ENCODE data around the gene BIRC5. TPM values are rescaled to one million over a fixed set of nuclear protein-coding genes. Genes with fewer than 3 reads are reported as not detected.

Gene BIRC5
- total RNA-seq, 1 donor from 2014 or later, result 15.0 TPM

GRCh38 chr17:78256707-78257591 is 42.9 kb downstream of the BIRC5 start:
- DNase-seq, result no peak

- DNase-seq, result no peak
Observed at GRCh38 chr17:78257810-78258322, 43.8 kb downstream of the BIRC5 start.

DNA sequence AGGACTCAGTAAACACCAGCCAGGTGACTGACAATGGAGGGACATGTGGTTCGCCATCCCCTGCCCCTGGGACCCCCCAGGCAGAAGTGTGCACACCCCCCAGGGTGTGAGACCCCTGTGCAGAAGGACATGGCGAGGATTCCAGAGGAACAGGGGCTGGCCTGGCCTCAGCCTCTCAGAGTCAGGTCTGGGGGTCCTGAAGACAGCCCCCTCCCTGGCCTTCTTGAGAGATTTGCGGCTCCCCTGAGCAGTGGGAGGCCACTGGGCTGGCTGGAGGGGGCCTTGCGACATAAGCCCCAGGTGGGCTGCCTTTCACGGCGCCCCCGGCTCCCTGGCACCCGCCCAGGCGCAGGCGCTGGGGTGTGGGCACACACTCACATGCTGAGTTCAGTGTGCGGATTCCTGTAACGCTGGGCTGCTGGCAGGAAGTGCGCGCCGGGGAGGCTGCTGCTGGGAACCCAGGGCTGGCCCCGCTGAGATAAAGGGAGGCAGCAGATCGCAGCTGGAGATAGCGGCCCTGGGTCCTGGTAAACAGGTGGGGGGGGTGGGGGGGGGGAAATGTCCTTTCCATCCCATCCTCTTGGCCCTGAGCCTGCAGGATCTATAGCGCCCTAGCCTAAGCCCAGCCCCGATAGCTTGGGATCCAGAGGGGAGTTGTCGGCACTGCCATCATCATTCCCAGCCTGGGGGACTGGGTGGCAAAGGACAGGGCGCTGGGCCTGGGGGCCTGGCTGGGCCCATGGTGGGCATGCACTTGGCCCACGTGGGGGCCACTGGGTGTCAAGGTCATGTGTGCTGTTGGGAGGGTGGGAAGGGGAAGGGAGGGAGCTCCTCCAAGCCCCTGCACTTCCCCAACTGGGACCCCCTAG is 44.5 kb downstream of the BIRC5 start:
- no peak for DNase-seq

GRCh38 chr17:78259192-78259554 is 45.1 kb downstream of the BIRC5 start:
- DNase-seq, result no peak

- no peak for DNase-seq
Observed at GRCh38 chr17:78263063-78263735, 49.1 kb downstream of the BIRC5 start.

- no peak for DNase-seq
Observed at GRCh38 chr17:78263736-78264340, 49.8 kb downstream of the BIRC5 start.

- DNase-seq, result peak; percentile 27
Observed at GRCh38 chr17:78264590-78264989, 50.5 kb downstream of the BIRC5 start.

DNA sequence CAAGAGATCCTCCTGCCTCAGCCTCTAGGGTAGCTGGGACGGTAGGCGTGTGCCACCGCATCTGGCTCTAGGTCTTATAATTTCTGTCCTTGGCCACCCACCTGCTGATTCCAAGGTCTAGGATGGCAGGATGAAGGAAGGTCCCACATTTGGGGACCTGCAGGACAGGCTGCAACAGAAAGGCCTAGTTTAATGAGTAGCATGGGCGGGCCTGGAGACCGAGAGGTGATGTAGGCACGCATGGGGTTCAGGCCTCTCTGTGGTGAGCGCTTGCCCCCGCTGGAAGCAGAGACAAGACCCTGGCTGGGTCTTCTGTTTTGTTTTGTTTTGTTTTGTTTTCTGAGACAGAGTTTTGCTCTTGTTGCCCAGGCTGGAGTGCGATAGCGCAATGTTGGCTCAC is 51.1 kb downstream of the BIRC5 start:
- no peak for DNase-seq

GRCh38 chr17:78266231-78266631 is 52.2 kb downstream of the BIRC5 start:
- DNase-seq, result no peak

GRCh38 chr17:78266771-78267170 is 52.7 kb downstream of the BIRC5 start:
- DNase-seq, result no peak

- no peak for DNase-seq
Observed at GRCh38 chr17:78267253-78268073, 53.4 kb downstream of the BIRC5 start.

DNA sequence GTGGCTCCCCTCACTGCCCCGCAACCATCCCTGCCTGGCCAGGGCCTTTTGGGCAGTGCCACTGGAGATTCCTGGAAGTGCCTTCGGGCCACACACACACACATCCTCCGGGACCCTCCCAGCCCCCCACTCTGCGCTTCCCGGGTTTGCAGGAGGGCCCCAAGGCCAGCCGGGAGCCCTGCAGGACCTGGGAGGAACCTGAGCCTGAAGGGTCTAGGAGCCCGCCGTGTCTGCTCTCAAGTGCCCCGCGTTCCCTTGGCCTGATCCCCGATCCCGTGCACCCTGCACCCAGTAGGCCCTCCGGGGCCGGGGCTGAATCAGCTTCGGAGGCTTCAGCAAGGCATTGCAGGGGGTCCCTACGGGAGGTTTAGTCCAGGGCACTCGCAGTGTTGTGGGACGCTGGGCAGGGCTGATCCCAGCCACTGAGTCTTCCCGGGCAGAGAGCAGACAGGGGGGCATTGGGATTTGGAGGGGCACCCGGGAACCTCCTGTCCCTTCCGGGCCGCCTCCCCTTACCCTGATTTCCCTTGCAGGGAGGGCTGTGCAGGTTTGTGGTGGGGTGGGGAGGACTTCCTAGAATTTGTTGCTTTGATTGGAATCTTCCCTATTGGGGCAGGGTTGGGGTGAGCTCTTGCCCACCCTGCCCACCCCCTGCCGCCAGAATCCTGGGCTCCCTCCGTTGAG is 54.3 kb downstream of the BIRC5 start:
- DNase-seq, result no peak

DNA sequence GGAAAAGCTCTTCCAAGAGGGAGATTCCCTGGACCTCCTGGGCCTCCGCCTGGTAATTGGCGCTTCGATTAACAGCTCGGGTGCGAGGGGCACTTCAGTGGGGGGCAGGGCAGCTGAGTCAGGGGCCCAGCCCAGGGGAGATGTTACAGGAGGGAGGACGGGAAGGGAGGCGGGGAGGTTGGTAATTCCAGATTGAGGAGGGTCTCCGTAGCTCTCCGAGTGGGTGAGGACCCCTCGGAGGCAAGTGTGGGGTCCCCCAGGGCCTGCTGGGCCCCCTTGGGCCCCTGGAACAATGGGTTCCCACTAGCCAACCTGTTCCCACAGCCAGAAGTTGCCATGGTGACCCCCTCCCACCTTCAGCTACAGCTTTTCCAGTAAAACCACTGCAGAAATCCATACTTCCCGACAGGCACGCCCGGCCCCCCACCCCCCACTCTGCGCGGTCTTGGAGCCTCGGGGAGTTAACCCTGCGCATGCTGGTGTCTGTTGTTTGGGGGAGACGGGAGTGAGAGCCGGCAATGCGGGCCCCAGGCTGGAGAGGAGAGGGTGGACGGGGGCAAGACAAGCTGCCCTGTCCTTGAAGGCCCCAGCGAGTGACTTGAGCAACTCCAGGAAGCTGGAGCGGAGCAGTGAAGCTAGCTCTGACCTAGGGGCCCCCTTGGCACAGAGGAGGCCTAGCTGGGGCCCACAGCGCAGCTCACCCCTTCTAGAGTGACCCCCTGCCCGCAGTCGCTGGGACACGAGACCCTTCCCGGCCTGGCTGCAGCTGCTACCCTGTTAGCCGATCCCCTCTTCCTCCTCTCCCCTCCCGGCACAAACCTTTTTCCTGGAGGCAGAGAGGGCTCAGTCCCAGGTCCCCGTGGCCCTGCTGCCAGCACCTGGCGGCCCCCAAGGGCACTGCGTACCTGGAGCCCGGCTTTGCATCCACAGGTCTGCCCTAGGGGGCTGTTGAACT is 55.2 kb downstream of the BIRC5 start:
- DNase-seq, result no peak

DNA sequence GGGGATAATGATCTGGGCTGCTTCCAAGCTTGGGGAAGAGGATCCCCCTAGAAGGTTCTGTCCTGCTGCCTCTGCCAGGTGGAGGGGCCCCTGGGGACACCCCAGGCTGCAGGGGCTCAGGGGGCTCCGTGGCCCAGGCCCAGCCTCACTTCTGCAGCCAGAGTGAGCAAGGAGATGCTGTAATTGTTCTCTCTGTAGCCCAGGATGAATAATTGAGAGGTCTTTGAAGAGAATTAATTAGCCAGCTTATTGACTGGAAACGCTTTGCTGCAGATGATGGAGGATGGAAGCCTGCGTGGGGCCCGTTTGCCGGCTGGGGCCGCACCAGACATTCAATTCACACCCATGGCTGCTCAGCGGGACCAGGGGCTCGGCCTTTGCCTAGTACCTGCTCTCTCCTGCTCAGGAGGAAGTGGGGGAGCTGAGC is 55.9 kb downstream of the BIRC5 start:
- DNase-seq, result no peak

- no peak for DNase-seq
Observed at GRCh38 chr17:78271419-78272170, 57.5 kb downstream of the BIRC5 start.

- DNase-seq, result no peak
Observed at GRCh38 chr17:78272181-78272913, 58.3 kb downstream of the BIRC5 start.

DNA sequence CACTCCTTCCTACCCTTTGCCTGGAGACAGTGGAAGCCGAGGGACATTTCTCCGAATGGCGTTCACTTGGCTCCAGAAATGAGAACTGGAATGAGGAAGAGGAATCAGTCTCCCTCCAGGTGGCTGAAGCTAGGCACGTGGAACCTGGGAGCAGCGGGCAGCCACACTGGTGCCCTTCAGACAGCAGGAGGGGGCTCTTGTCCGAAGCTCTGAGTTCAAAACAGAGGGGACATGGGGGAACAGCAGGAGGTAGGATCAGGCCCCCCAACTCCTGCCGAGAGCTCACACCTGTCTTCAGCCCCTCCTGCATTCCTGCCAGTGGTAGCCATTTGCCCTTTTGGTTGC is 58.8 kb downstream of the BIRC5 start:
- DNase-seq, result no peak

GRCh38 chr17:78273813-78274212 is 59.8 kb downstream of the BIRC5 start:
- no peak for DNase-seq
